Islet of Langerhans (tissue), 1 donor: ENCODE results near the gene IFIT3.
A peak's percentile ranks its signal among the peaks of the same experiment; 100 is the strongest.

ENCODE experiments used
- FAIRE-seq: peaks from one replicate; lab custom pipeline; 2011; peaks lifted over from hg19 to GRCh38; lab: Jason Lieb, UNC

Gene IFIT3

DNA sequence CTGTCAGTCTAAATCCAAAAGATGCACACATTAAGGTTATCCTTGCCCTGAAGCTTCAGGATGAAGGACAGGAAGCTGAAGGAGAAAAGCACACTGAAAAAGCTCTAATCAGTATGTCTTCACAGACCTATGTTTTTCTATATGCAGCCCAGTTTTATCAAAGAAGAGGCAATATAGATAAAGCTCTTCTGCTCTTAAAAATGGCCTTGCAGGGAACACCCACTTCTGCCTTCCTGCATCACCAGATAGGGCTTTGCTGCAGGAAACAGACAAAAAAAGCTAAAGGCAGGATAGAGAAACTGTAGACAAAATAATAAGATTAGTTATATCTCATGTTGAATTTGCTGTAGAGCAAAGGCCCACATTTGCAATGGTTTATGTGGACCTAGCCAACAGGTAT is 35.1 kb downstream of the IFIT3 start:
- FAIRE-seq, result no peak

- no peak for FAIRE-seq
Measured at GRCh38 chr10:89363729-89364442, 36.1 kb downstream of the IFIT3 start.

DNA sequence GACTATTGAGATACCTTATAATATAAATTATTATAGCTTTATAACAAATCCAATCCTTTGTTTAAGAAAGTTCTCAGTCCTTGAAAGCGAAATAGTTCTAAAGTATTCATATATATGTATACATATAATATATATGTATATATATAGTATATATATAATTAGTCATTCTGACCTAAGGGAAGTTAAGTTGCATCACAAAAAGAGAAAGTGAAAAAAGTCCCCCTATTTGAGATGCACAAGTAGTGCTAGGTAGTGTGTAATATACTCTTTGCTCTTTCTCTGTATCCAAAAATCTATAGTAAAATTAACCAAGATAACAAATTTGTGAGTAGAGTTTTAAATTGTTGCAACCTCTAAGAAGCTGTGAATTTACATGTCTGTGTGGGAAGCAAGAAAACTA is 36.7 kb downstream of the IFIT3 start:
- FAIRE-seq, result no peak

- peak; percentile 58 for FAIRE-seq
Measured at GRCh38 chr10:89367529-89367928, 39.7 kb downstream of the IFIT3 start.

DNA sequence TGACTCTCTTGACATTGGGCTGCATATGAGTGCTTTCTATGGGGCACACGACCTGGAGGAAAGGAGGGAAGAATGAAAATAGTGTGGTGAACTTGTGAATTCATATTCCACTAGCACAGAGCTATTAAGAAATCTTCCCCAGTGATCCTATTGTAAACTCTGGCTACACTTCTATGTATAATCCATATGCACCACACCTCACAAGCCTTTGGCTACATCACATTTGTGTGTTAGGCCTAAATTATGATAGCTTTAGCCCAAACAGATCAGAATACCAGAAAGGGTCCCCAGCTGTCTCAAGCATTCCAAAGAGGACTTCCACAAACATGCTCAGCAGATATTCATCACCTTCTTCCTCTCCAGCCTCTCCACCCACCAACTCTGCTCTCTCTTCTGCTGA is 40.3 kb downstream of the IFIT3 start:
- no peak for FAIRE-seq

- FAIRE-seq, result no peak
Measured at GRCh38 chr10:89369156-89370105, 41.6 kb downstream of the IFIT3 start.

DNA sequence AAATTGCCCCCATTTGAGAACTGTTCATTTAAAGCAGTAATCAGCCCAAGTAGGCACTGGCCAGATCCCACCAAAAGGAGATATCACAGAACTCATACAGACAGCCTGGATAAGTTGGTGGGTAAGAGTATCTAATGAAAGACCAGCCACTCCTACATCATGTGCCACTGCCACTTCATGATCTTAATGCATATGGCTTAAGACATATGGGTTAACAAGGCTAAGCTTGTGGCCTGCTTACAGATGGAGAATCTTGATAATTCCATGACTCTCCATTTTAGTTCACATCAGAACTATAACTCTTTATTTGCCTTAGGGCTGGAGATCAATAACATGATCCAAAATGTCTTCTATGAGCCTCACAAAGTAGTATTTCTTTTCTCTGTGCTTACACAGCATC is 43.3 kb downstream of the IFIT3 start:
- FAIRE-seq, result no peak

- FAIRE-seq, result no peak
Measured at GRCh38 chr10:89371987-89372386, 44.2 kb downstream of the IFIT3 start.

- FAIRE-seq, result peak; percentile 96
Measured at GRCh38 chr10:89373916-89374711, 46.3 kb downstream of the IFIT3 start.

DNA sequence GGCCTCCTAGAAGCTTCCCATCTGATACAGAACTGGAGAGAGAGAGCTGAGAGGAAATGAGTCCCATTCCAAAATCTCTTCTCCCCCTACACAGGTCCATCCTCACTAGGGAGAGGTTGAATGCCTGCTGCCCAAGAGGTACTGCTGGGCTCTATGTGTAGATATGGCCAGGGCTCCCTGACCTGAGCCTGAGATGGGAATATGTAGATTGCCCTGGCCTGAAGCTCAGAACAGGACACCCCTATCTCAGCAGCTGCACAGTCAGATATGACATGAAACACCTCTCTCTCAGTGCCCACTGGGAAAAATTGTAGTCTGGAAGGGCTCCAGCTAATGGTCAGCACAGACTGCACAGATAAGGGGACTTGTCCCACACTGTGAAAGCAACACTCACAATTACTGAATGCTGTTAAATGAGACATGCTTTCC is 46.9 kb downstream of the IFIT3 start:
- FAIRE-seq, result no peak

- FAIRE-seq, result no peak
Measured at GRCh38 chr10:89377705-89378637, 50.2 kb downstream of the IFIT3 start, which contains the start of gene IFIT1B. IFIT1B (plus strand) TSS chr10:89378056; CDS start chr10:89378136, 80 bp downstream.

DNA sequence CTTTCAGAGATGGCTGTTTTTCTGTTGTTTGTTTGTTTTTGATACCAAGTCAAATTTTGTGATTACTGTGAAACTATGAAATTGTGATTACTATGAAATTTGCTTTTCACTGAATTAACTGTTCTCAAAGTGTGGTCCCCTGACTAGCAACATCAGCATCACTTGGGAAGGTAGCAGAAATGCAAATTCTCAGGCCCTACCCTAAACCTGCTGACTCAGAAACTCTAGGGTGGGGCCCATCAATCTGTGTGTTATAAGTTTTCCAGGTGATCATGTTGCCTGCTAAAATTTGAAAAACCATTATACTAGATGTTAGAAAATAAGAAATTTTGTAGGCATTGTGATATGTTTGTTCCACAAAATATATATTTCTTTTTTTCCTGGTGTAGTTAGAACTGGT is 51.3 kb downstream of the IFIT3 start:
- no peak for FAIRE-seq

DNA sequence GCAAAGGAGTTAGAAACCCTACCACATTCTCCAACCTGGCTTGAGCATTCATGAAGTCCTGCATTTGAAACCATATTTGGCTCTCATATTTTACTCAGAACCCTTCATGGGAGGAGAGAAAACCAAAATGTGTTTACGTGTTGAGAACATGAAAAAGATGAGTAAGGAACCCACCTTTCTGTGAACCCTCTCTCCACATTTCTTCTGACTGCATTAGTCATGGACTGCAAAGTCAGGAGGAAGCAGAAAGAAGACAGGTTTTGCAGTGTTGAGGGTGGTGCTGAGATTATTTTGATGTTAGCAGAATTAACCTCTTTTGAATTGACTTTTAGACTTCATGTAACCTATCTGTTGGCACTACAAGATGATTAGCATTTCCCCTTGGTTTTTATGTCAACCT is 55.0 kb downstream of the IFIT3 start:
- FAIRE-seq, result no peak

DNA sequence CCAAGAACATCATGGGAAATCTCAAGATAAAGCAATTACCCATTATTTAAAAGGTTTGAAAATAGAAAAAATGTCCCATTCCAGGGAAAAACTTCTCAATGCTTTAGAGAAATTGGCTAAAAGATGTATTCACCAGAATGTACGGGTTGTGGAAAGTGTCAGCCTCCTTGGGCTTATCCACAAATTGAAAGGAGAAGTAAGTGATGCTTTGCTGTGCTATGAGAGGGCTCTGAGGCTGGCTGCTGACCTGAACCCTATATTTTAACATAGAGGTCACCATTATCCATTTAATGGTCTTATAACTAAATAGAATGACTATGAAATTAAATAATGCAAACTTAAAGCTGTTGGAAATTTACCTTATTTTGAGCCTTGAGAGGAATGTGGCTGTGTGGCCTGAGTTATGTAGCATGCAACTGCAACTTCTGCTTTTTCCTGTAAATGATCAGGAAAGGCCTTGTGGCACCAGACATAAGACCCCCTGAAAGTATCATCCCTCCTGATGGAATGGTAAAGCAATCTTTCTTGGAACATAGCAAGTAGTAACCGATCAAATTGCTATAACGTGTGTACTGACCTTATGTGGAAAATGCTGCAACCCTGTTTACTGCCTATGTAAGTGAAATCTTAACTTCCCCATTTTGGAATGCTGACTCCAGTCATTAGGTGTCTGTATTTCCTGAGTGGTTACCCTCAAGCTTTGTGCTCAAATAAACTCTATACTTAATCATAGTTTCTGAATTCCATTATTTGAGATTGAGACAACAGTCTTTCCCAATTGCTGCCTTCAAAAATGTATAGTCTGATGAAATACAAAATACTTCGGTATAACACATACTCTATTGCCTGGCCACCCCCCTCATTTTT is 56.9 kb downstream of the IFIT3 start:
- FAIRE-seq, result no peak

GRCh38 chr10:89388806-89389205 is 61.0 kb downstream of the IFIT3 start:
- FAIRE-seq, result no peak

- FAIRE-seq, result peak; percentile 84
Measured at GRCh38 chr10:89389254-89389653, 61.5 kb downstream of the IFIT3 start.
